GM12878 (cell line): Measurements from ENCODE around the gene DPP9. TPM values are rescaled to one million over a fixed set of nuclear protein-coding genes. Genes with fewer than 3 reads are reported as not detected.
A peak's percentile ranks its signal among the peaks of the same experiment; 100 is the strongest.

Source experiments
- ATF7 ChIP-seq: fragments of 450-650 bp; IDR thresholded peaks from 2 replicates; pipeline ENCODE4 v1.6.1; 2016; ENCODE audit warnings: low read depth, mild to moderate bottlenecking
- BCL11A ChIP-seq: IDR thresholded peaks from 2 replicates; pipeline ENCODE4 v1.6.1; 2011; ENCODE audit warnings: low read depth, low read length
- EED ChIP-seq: sonication (generic); IDR thresholded peaks from 2 replicates; pipeline ENCODE4 v1.6.1; 2016; ENCODE audit warnings: antibody characterized with exemption, low read depth
- ETV6 ChIP-seq, 2 experiments: fragments of 450-650 bp in 1 of 2; IDR thresholded peaks in 1 of 2; conservative IDR thresholded peaks in 1 of 2; 2 replicates each; pipeline ENCODE4 v1.6.1; 2014; ENCODE audit warnings: antibody characterized with exemption in 1 of 2, borderline replicate concordance in 1 of 2, low read depth in 1 of 2, mild to moderate bottlenecking in 1 of 2, moderate library complexity in 1 of 2
- FOXK2 ChIP-seq: fragments of 450-650 bp; IDR thresholded peaks from 2 replicates; pipeline ENCODE4 v1.6.1; 2017; ENCODE audit warnings: mild to moderate bottlenecking, moderate library complexity
- HCFC1 ChIP-seq: fragments of 150-350 bp; IDR thresholded peaks from 2 replicates; pipeline ENCODE4 v1.6.1; 2014; ENCODE audit warnings: low read length
- HDAC2 ChIP-seq: fragments of 200-600 bp; sonication (generic); IDR thresholded peaks from 2 replicates; pipeline ENCODE4 v1.6.1; 2017
- IKZF1 ChIP-seq: fragments of 450-650 bp; conservative IDR thresholded peaks from 2 replicates; pipeline ENCODE4 v1.6.1; 2017; ENCODE audit warnings: antibody characterized with exemption, mild to moderate bottlenecking
- NR2C1 ChIP-seq: fragments of 450-650 bp; IDR thresholded peaks from 2 replicates; pipeline ENCODE4 v1.6.1; 2017; ENCODE audit warnings: antibody characterized with exemption, mild to moderate bottlenecking, moderate library complexity
- PAX8 ChIP-seq: fragments of 450-650 bp; IDR thresholded peaks from 2 replicates; pipeline ENCODE4 v1.6.1; 2017; ENCODE audit warnings: mild to moderate bottlenecking, moderate library complexity
- POLR2A ChIP-seq: IDR thresholded peaks from 2 replicates; pipeline ENCODE4 v1.6.1; 2011; ENCODE audit warnings: low read depth, mild to moderate bottlenecking, low read length
- PRDM15 ChIP-seq: fragments of 450-650 bp; formaldehyde crosslinking; IDR thresholded peaks from 2 replicates; pipeline ENCODE4 v1.4.0; 2020; ENCODE audit warnings: mild to moderate bottlenecking, moderate library complexity
- SMAD1 ChIP-seq: fragments of 450-650 bp; IDR thresholded peaks from 2 replicates; pipeline ENCODE4 v1.6.1; 2018; ENCODE audit warnings: mild to moderate bottlenecking, low read depth; ENCODE audit not compliant: partially characterized antibody
- SP1 ChIP-seq: IDR thresholded peaks from one replicate; pipeline ENCODE4 v1.6.1; 2011; ENCODE audit warnings: low read depth, low read length
- ZBTB11 ChIP-seq: fragments of 450-650 bp; formaldehyde crosslinking; IDR thresholded peaks from 2 replicates; pipeline ENCODE4 v1.5.0; 2022; ENCODE audit warnings: mild to moderate bottlenecking, missing genetic modification characterization
- polyA plus RNA-seq, 11 experiments: library from polyadenylated mRNA; depleted of rRNA in 4 of 11; unstranded in 6 of 11; stranded (reverse) in 5 of 11; fragments of >200 nt; fragmentation: Nextera tagmentation in 4 of 11; fragmentation: Illumina TruSeq in 1 of 11; extraction: Ambion mirVana in 4 of 11; extraction: Trizol in 1 of 11; gene quantifications; 1 replicate in 1 of 11; 2 replicates in 10 of 11; pipeline versions ENCODE4 v1.2.1 to v1.2.3, GENCODE V29; 2011 to 2016; ENCODE audit warnings: inconsistent platforms in 2 of 11, missing spikeins in 2 of 11, low read depth in 1 of 11
- total RNA-seq, 4 experiments: library from RNA; depleted of rRNA in 3 of 4; stranded (reverse); fragments of >200 nt in 3 of 4; fragmentation: Illumina TruSeq in 1 of 4; extraction: Trizol in 1 of 4; gene quantifications; 2 replicates each; pipeline versions ENCODE4 v1.2.1 to v1.2.3, GENCODE V29; 2013 to 2021
- TF ChIP-seq, protein P1 (sequence below): fragments of 450-650 bp; IDR thresholded peaks from 2 replicates; pipeline ENCODE4 v1.6.1; 2017; ENCODE audit warnings: antibody characterized with exemption, mild to moderate bottlenecking, moderate library complexity
- TF ChIP-seq, protein P2 (sequence below): fragments of 450-650 bp; conservative IDR thresholded peaks from 2 replicates; pipeline ENCODE4 v1.6.1; 2017; ENCODE audit warnings: mild to moderate bottlenecking, moderate library complexity
- TF ChIP-seq, protein P3 (sequence below): fragments of 450-650 bp; IDR thresholded peaks from 2 replicates; pipeline ENCODE4 v1.6.1; 2017; ENCODE audit warnings: borderline replicate concordance

Gene DPP9
- total and polyA plus RNA-seq, 10 of the 15 experiments (the other 5 are each of a cell fraction or from before 2014, with no cell fraction given), result 0.64 to 58.6 (median 27.6) TPM

- TF ChIP-seq, protein P1, sequence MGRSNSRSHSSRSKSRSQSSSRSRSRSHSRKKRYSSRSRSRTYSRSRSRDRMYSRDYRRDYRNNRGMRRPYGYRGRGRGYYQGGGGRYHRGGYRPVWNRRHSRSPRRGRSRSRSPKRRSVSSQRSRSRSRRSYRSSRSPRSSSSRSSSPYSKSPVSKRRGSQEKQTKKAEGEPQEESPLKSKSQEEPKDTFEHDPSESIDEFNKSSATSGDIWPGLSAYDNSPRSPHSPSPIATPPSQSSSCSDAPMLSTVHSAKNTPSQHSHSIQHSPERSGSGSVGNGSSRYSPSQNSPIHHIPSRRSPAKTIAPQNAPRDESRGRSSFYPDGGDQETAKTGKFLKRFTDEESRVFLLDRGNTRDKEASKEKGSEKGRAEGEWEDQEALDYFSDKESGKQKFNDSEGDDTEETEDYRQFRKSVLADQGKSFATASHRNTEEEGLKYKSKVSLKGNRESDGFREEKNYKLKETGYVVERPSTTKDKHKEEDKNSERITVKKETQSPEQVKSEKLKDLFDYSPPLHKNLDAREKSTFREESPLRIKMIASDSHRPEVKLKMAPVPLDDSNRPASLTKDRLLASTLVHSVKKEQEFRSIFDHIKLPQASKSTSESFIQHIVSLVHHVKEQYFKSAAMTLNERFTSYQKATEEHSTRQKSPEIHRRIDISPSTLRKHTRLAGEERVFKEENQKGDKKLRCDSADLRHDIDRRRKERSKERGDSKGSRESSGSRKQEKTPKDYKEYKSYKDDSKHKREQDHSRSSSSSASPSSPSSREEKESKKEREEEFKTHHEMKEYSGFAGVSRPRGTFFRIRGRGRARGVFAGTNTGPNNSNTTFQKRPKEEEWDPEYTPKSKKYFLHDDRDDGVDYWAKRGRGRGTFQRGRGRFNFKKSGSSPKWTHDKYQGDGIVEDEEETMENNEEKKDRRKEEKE, result no peak
- TF ChIP-seq, protein P2, sequence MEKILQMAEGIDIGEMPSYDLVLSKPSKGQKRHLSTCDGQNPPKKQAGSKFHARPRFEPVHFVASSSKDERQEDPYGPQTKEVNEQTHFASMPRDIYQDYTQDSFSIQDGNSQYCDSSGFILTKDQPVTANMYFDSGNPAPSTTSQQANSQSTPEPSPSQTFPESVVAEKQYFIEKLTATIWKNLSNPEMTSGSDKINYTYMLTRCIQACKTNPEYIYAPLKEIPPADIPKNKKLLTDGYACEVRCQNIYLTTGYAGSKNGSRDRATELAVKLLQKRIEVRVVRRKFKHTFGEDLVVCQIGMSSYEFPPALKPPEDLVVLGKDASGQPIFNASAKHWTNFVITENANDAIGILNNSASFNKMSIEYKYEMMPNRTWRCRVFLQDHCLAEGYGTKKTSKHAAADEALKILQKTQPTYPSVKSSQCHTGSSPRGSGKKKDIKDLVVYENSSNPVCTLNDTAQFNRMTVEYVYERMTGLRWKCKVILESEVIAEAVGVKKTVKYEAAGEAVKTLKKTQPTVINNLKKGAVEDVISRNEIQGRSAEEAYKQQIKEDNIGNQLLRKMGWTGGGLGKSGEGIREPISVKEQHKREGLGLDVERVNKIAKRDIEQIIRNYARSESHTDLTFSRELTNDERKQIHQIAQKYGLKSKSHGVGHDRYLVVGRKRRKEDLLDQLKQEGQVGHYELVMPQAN, result no peak
- TF ChIP-seq PRDM15 (CRISPR knock-in tag), result no peak
- no peak for TF ChIP-seq SMAD1
- no peak for TF ChIP-seq ZBTB11
- no peak for TF ChIP-seq EED
- peak; percentile 31; the same call in 1 of the 2 replicates for TF ChIP-seq POLR2A
- TF ChIP-seq NR2C1, result no peak
- no peak for TF ChIP-seq HDAC2
- no peak for TF ChIP-seq ATF7
- no peak for TF ChIP-seq HCFC1
- no peak for TF ChIP-seq BCL11A
- TF ChIP-seq ETV6 (conservative IDR thresholded peaks at IDR 0.05 in 1 of 2, IDR thresholded peaks at IDR 0.05 in 1 of 2; ENCODE audit: borderline replicate concordance in 1 of 2, low read depth in 1 of 2), result no peak
- no peak for TF ChIP-seq PAX8
- no peak for TF ChIP-seq SP1
- no peak for TF ChIP-seq FOXK2
- TF ChIP-seq, protein P3, sequence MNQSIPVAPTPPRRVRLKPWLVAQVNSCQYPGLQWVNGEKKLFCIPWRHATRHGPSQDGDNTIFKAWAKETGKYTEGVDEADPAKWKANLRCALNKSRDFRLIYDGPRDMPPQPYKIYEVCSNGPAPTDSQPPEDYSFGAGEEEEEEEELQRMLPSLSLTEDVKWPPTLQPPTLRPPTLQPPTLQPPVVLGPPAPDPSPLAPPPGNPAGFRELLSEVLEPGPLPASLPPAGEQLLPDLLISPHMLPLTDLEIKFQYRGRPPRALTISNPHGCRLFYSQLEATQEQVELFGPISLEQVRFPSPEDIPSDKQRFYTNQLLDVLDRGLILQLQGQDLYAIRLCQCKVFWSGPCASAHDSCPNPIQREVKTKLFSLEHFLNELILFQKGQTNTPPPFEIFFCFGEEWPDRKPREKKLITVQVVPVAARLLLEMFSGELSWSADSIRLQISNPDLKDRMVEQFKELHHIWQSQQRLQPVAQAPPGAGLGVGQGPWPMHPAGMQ, result no peak
- peak; percentile 43; the same call in 1 of the 2 replicates for TF ChIP-seq IKZF1
Measured at GRCh38 chr19:4636151-4636717, 87.4 kb downstream of the DPP9 start (continued).
